ENCODE results near the gene WDR46. TPM values are rescaled to one million over a fixed set of nuclear protein-coding genes. Genes with fewer than 3 reads are reported as not detected.

Gene WDR46
- total RNA-seq, 1 donor from 2014 or later = 63.7 TPM

DNA sequence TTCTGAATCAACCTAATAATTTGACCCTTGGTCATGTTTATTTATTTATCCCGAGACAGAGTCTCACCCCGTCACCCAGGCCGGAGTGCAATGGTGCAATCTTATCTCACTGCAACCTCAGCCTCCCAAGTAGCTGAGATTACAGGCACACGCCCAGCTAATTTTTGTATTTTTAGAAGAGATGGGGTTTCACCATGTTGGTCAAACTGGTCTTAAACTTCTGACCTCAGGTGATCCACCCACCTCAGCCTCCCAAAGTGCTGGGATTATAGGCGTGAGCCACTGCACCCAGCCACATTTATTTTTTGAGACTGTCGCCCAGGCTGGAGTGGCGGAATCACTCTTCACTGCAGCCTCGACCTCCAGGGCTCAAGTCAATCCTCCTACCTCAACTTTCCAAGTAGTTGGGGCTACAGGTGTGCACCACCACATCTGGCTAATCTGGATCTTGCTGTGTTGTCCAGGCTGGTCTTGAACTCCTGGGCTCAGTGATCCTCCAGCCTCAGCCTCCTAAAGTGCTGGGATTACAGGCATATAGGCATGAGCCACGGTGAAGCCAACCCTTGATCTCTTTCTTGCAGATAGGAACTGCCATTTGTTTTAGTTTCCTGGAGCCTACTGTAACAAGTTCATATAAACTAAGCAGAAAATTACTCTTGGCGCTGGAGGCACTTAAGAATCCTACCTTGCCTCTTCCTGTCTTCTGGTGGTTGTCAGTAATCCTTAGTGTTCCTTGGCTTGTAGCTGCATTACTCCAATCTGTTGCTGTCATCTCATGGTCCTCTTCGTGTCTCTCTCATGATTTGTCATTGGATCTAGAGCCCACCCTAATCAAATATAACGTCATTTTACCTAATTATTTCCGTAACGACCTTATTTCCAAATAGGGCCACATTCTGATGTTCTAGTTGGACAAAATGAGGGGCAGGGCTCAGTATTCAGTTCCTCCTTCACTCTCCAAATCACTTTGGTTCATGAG, 14.8 kb downstream of the WDR46 start:
- H3K79me2 ChIP-seq (ENCODE audit: insufficient read depth, low read length) = peaks cover 62% of the 10 kb centered on the region
- H3K9me3 Mint-ChIP-seq (ENCODE audit: unreplicated experiment) = no peaks in the 10 kb centered on the region
- no peak overlapping the region for H3K27ac ChIP-seq (ENCODE audit: low read depth, low read length)
- peaks cover 15% of the 10 kb centered on the region for H3K36me3 Mint-ChIP-seq (ENCODE audit: low read depth, unreplicated experiment)
- peaks cover 49% of the 10 kb centered on the region for H3K4me1 ChIP-seq (ENCODE audit: insufficient read depth, low read length)
- FAIRE-seq = no peak
- no peaks in the 10 kb centered on the region for H3K9me3 ChIP-seq (ENCODE audit: insufficient read depth, low read depth, low read length)
- DNase-seq (ENCODE audit: low read depth) = no peak
- H3K4me2 ChIP-seq (ENCODE audit: low read length) = peak overlapping the region; percentile 95
- peaks cover 26% of the 10 kb centered on the region for H3K4me1 Mint-ChIP-seq (ENCODE audit: low read depth, unreplicated experiment)
- TF ChIP-seq EZH2 (IDR thresholded peaks at IDR 0.05; ENCODE audit: insufficient read depth, low read length) = no peak
- TF ChIP-seq, protein P1, sequence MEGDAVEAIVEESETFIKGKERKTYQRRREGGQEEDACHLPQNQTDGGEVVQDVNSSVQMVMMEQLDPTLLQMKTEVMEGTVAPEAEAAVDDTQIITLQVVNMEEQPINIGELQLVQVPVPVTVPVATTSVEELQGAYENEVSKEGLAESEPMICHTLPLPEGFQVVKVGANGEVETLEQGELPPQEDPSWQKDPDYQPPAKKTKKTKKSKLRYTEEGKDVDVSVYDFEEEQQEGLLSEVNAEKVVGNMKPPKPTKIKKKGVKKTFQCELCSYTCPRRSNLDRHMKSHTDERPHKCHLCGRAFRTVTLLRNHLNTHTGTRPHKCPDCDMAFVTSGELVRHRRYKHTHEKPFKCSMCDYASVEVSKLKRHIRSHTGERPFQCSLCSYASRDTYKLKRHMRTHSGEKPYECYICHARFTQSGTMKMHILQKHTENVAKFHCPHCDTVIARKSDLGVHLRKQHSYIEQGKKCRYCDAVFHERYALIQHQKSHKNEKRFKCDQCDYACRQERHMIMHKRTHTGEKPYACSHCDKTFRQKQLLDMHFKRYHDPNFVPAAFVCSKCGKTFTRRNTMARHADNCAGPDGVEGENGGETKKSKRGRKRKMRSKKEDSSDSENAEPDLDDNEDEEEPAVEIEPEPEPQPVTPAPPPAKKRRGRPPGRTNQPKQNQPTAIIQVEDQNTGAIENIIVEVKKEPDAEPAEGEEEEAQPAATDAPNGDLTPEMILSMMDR (IDR thresholded peaks at IDR 0.05; ENCODE audit: insufficient read depth, low read depth, low read length) = no peak
- H4K20me1 ChIP-seq (ENCODE audit: insufficient read depth, low read length) = peaks cover 63% of the 10 kb centered on the region
- H3K27me3 ChIP-seq (ENCODE audit: insufficient read depth, low read length) = no peaks in the 10 kb centered on the region
- peaks cover 44% of the 10 kb centered on the region for H3K36me3 ChIP-seq (ENCODE audit: insufficient read depth, low read length)
- no peaks in the 10 kb centered on the region for H3K27me3 Mint-ChIP-seq (ENCODE audit: low read depth, unreplicated experiment)
- H3K4me3 Mint-ChIP-seq (ENCODE audit: unreplicated experiment) = peak overlapping the region; percentile 100
- H2AFZ ChIP-seq (ENCODE audit: low read depth, low read length) = no peak overlapping the region
- H3K27ac Mint-ChIP-seq (ENCODE audit: unreplicated experiment) = peak overlapping the region; percentile 77
- H3K4me3 ChIP-seq (ENCODE audit: insufficient read depth, low read depth, low read length) = peak overlapping the region; percentile 97
- H3K9ac ChIP-seq (ENCODE audit: low read length) = peak overlapping the region; percentile 90

DNA sequence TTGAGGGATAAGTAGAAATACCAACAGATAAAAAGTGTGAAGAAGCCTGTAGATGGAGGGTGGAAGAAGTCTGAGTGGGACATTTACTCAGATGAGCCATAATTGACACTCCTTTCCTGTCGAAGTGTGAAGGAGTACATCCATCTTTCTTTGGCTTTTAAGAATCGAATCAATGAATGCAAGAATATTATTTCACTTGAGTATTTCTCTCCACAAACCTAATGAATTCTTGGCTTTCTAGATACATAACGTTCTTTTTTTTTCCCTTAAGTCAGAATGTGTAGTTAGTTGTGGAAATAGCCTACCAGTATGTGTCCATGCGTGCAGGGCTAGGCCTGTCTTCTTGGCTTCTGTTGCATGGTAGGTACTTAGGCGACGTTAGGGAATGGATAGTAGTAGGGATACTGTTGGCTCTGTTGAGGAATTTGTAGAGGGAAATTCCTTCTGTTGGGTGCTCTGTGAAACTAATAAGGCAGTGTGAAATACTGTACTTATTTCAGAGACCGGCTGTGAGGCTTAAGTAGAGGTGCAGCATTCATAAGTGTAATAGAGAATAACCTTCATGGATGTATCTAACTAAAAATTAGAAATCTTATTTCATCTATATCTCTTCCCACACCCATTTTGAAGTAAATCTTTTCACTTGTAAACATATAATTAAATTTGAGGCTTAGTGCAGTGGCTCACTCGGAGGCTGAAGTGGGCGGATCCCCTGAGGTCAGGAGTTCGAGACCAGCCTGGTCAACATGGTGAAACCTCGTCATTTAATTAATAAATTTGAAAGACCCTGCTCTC, 15.7 kb downstream of the WDR46 start:
- Histone ChIP-seq H3K36me3 (ENCODE audit: insufficient read depth, low read length) (peaks cover 45% of the 10 kb centered on the region), H2AFZ (ENCODE audit: low read depth, low read length) (no peak overlapping the region), H4K20me1 (ENCODE audit: insufficient read depth, low read length) (peaks cover 54% of the 10 kb centered on the region), H3K27ac (ENCODE audit: low read depth, low read length) (peak overlapping the region; percentile 95), H3K79me2 (ENCODE audit: insufficient read depth, low read length) (peaks cover 66% of the 10 kb centered on the region), H3K4me1 (ENCODE audit: insufficient read depth, low read length) (peaks cover 49% of the 10 kb centered on the region), H3K4me3 (ENCODE audit: insufficient read depth, low read depth, low read length) (peak overlapping the region; percentile 97), H3K4me2 (ENCODE audit: low read length) (peak overlapping the region; percentile 95), H3K9ac (ENCODE audit: low read length) (peak overlapping the region; percentile 90), H3K27me3 (ENCODE audit: insufficient read depth, low read length) (no peaks in the 10 kb centered on the region), H3K9me3 (ENCODE audit: insufficient read depth, low read depth, low read length) (no peaks in the 10 kb centered on the region)
- no peak for TF ChIP-seq EZH2 (IDR thresholded peaks at IDR 0.05; ENCODE audit: insufficient read depth, low read length)
- TF ChIP-seq, protein P1 (IDR thresholded peaks at IDR 0.05; ENCODE audit: insufficient read depth, low read depth, low read length) = no peak
- H3K27ac Mint-ChIP-seq (ENCODE audit: unreplicated experiment) = peak overlapping the region; percentile 100
- no peaks in the 10 kb centered on the region for H3K27me3 Mint-ChIP-seq (ENCODE audit: low read depth, unreplicated experiment)
- no peaks in the 10 kb centered on the region for H3K9me3 Mint-ChIP-seq (ENCODE audit: unreplicated experiment)
- FAIRE-seq (no peak), DNase-seq (ENCODE audit: low read depth) (no peak)
- H3K4me1 Mint-ChIP-seq (ENCODE audit: low read depth, unreplicated experiment) = peaks cover 26% of the 10 kb centered on the region
- H3K4me3 Mint-ChIP-seq (ENCODE audit: unreplicated experiment) = peak overlapping the region; percentile 100
- H3K36me3 Mint-ChIP-seq (ENCODE audit: low read depth, unreplicated experiment) = peaks cover 15% of the 10 kb centered on the region
